Measurements from ENCODE around the gene HES5.
"Not testable (repeated sequence)": the region's sequence is repeated elsewhere in the genome, so short reads cannot be mapped to it uniquely, and the experiment has no call there.

Gene HES5

GRCh38 chr1:2529784-2530512 is at the start of gene HES5:
Gene HES5, minus strand, starts transcription at chr1:2530263. Its CDS starts 99 bp downstream, at chr1:2530164.
- DNase-seq, result no peak

- no peak for DNase-seq
These were observed 48.7 kb upstream of the HES5 start for GRCh38 chr1:2578758-2579118.

- DNase-seq, result peak; percentile 50
These were observed 47.6 kb upstream of the HES5 start for GRCh38 chr1:2577565-2578075.

GRCh38 chr1:2575801-2576663 is 46.0 kb upstream of the HES5 start:
- no peak for DNase-seq

- no peak for DNase-seq
These were observed 44.3 kb upstream of the HES5 start for GRCh38 chr1:2574350-2574749.

- no peak for DNase-seq
These were observed 43.3 kb upstream of the HES5 start for GRCh38 chr1:2573250-2573920.

GRCh38 chr1:2571348-2571747 is 41.3 kb upstream of the HES5 start:
- no peak for DNase-seq

- DNase-seq, result no peak
These were observed 40.3 kb upstream of the HES5 start for GRCh38 chr1:2570332-2570731.

- not testable (repeated sequence) for DNase-seq
These were observed 39.6 kb upstream of the HES5 start for GRCh38 chr1:2569703-2570102.

GRCh38 chr1:2569060-2569459 is 39.0 kb upstream of the HES5 start:
- DNase-seq, result no peak

- DNase-seq, result not testable (repeated sequence)
These were observed 38.2 kb upstream of the HES5 start for GRCh38 chr1:2568187-2568816.

- no peak for DNase-seq
These were observed 37.1 kb upstream of the HES5 start for GRCh38 chr1:2567083-2567679.

- DNase-seq, result no peak
These were observed 36.3 kb upstream of the HES5 start for GRCh38 chr1:2566101-2567045.

- DNase-seq, result no peak
These were observed 34.8 kb upstream of the HES5 start for GRCh38 chr1:2564815-2565374.

GRCh38 chr1:2564006-2564814 is 34.1 kb upstream of the HES5 start:
- no peak for DNase-seq

- no peak for DNase-seq
These were observed 33.1 kb upstream of the HES5 start for GRCh38 chr1:2563205-2563604.

GRCh38 chr1:2561898-2562895 is 32.1 kb upstream of the HES5 start:
- no peak for DNase-seq

- DNase-seq, result no peak
These were observed 31.4 kb upstream of the HES5 start for GRCh38 chr1:2561446-2561845.

All from CD4-positive, alpha-beta T cell treated with Interferon gamma for 1 hour (primary cell).